Stimulated activated effector memory CD8-positive, alpha-beta T cell treated with anti-CD3 and anti-CD28 coated beads, Interleukin-12 subunit alpha, Interleukin-12 subunit beta, amount 100 ng/mL, for 72 hours (primary cell): Measurements from ENCODE around the gene TLX2.

Experiments
- ATAC-seq: fragments of 150-1000 bp; cut with Tn5 transposase; 2 replicates; pipeline ENCODE4 v1.10.0; 2021
- DNase-seq, 2 donors: peaks; one replicate each; pipeline ENCODE4 v3.0.0; 2021 to 2022; ENCODE audit warnings: low spot score in 2 of 2
- H3K27ac Mint-ChIP-seq: one replicate; pipeline ENCODE4 v1.8.0; 2022; ENCODE audit warnings: mild to moderate bottlenecking, mixed read lengths
- H3K36me3 Mint-ChIP-seq: one replicate; pipeline ENCODE4 v1.8.0; 2022; ENCODE audit warnings: mild to moderate bottlenecking, mixed read lengths
- H3K4me1 Mint-ChIP-seq: one replicate; pipeline ENCODE4 v1.8.0; 2022; ENCODE audit warnings: mixed read lengths
- H3K4me3 Mint-ChIP-seq: one replicate; pipeline ENCODE4 v1.8.0; 2022; ENCODE audit warnings: mild to moderate bottlenecking, mixed read lengths
- H3K9me3 Mint-ChIP-seq: one replicate; pipeline ENCODE4 v1.8.0; 2022; ENCODE audit warnings: mixed read lengths

Gene TLX2

GRCh38 chr2:74562126-74562775 lies 48.0 kb downstream of the TLX2 start:
- no peak for ATAC-seq
- Mint-ChIP-seq H3K27ac (peak overlapping the region; percentile 3), H3K36me3 (peaks cover 3% of the 10 kb centered on the region), H3K4me1 (peaks cover 34% of the 10 kb centered on the region), H3K4me3 (no peak overlapping the region), H3K9me3 (no peaks in the 10 kb centered on the region)
- no peak for DNase-seq

- Mint-ChIP-seq H3K9me3 (no peaks in the 10 kb centered on the region), H3K4me3 (no peak overlapping the region), H3K4me1 (peaks cover 42% of the 10 kb centered on the region), H3K36me3 (no peaks in the 10 kb centered on the region), H3K27ac (no peak overlapping the region)
- ATAC-seq: no peak
- no peak for DNase-seq
Measured at GRCh38 chr2:74564222-74564621, 50.0 kb downstream of the TLX2 start.

GRCh38 chr2:74566076-74566753 lies 52.0 kb downstream of the TLX2 start:
- no peak for DNase-seq
- no peak overlapping the region for H3K27ac Mint-ChIP-seq
- no peak for ATAC-seq
- H3K9me3 Mint-ChIP-seq: no peaks in the 10 kb centered on the region
- peak overlapping the region; percentile 19 for H3K4me3 Mint-ChIP-seq
- no peaks in the 10 kb centered on the region for H3K36me3 Mint-ChIP-seq
- peaks cover 34% of the 10 kb centered on the region for H3K4me1 Mint-ChIP-seq

- no peak for DNase-seq
- Mint-ChIP-seq H3K27ac (no peak overlapping the region), H3K4me3 (peak overlapping the region; percentile 19), H3K36me3 (no peaks in the 10 kb centered on the region), H3K9me3 (no peaks in the 10 kb centered on the region), H3K4me1 (peaks cover 31% of the 10 kb centered on the region)
- ATAC-seq: peak; percentile 60
Measured at GRCh38 chr2:74566754-74567085, 52.5 kb downstream of the TLX2 start.
